ENCODE measurements around the gene NELFA.

Gene NELFA

DNA sequence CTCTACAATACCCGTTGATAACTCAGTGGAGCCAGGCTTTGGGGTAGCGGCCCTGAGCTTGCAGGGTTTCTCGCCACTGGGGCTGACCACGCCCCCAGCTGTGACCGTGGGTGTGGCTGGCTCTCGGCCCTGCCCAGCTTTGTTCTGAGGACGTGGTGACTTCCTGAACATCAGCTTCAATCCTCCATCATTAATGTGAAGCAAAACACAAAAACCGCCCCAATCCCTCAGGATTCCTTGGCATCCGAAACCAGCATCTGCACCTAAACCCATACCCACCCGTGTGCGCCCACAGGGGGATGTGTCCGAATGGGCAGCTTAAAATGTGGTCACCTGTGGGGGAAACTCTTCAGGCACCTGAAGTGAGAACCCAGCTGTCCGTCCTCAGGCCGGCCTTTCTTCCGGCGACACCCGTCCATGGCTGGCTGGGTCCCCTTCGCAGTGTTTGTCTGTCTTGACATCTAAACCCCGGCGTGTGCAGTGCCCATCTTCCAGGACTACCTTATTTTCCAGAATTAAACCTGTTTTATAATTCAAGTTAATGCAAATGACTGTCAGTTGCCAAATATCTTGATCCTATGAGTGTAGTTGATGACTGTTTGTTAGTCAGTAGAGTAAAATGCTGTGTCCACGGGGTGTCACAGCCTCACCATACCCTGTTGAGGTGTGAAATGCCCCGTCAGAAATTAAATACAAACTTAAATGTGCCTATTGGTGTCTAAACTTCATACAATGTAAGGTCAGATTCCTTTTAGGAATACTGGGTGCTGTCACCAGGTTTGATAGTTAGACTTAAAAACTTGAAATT lies 27.3 kb downstream of the NELFA start:
- no peak for FAIRE-seq

- FAIRE-seq, result no peak
Measured at GRCh38 chr4:1980561-1981041, 28.2 kb downstream of the NELFA start.

DNA sequence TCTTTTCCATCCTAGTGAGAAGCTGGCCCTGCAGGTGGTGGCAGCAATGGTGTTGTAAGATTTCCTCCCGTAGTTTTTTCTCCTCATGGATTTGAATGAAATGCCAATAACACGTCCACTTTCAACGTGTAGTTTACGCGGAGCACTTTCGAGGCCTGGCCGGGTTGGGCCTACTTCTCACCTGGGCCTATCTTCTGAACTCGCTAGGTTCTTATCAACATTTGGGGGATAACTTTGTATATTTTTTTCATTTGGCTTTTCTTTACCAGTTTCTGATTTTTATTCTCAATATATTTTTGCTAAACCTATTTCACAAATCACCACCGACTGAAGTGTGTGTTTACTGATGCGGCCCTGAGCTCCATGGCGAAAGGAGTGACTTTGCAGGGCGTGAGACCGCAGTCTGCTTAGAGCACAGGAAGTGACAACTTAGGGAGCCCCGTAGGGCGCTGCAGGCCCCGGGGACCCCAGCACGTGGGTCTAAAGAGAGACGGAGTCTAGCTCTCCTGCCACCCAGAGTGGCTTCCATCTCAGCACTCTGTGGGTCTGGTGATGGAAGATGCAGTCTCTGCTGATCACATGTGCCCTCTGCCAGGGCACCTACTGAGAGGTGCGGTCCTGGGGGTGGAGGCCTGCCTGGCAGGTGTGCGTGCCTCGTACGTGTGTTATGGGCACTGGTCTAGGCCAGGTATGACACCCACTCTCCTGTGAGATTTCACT lies 29.1 kb downstream of the NELFA start:
- FAIRE-seq, result no peak

DNA sequence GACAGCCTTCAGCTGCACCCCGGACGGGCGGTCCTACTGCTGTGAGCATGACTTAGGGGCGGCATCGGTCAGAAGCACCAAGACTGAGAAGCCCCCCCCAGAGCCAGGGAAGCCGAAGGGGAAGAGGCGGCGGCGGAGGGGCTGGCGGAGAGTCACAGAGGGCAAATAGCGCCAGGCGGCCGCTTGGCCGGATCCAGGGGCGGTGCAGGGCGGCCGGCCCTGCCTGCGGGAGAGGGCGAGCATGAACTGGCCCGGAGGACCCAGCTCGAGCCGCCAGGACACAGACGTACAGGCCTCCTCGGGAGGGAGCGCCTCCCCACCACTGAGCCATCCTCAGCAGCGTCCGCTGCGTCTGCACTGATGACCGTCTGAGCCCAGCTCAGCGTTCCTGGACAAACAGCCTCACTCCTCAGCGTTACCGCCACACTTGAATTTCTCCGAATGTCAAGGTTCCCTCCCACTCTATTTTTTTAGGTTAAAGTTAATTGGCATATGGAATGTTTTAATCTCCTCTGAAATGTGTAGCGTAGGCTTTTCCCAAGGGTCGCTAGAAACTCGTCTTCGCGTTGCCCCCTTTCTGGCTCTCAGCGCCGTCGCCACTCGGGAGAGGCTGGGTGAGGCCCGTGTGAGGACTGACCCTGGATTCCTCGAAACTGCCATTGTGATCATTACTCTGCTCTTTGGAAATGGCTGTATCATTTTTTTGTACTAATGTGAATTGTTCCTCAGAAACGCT lies 29.9 kb downstream of the NELFA start:
- no peak for FAIRE-seq

GRCh38 chr4:1978226-1978625 lies 30.5 kb downstream of the NELFA start:
- FAIRE-seq, result no peak

GRCh38 chr4:1976416-1977352 lies 32.1 kb downstream of the NELFA start:
- FAIRE-seq, result no peak

GRCh38 chr4:1975880-1976279 lies 32.9 kb downstream of the NELFA start:
- no peak for FAIRE-seq

DNA sequence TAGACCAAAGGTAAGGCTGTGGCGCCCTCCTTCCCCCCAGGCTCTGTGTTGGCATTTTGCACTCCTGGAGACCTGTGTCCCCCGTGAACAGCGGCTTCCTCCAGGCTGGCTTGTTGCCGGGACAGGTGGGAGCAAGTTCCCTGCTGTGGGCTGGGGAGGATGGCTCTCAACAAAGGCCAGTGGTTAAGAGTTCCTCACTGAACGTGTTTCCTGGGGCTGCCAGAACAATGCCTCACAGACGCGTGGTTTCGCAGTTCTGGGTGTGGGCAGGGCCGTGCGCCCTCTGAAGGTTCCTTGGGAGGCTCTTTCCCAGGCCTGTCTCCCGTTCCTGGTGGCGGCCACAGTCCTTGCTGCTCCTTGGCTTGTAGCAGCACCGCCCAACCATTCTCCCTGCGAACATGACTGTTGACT lies 33.4 kb downstream of the NELFA start:
- no peak for FAIRE-seq

DNA sequence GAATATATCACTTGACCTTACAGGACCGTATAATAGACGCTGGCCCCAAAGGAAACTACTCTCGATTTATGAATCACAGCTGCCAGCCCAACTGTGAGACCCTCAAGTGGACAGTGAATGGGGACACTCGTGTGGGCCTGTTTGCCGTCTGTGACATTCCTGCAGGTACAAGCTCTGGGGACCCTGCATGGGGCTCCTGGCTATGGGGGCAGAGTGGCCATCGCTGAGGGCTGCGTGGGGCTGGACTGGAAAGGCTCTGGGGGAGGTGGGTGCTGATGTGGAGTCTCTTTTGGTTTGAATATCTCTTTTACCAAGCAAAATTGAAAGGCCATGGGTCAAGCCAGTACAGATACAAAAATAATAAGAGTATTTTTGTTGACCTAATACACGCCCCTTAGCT lies 33.9 kb downstream of the NELFA start:
- no peak for FAIRE-seq

DNA sequence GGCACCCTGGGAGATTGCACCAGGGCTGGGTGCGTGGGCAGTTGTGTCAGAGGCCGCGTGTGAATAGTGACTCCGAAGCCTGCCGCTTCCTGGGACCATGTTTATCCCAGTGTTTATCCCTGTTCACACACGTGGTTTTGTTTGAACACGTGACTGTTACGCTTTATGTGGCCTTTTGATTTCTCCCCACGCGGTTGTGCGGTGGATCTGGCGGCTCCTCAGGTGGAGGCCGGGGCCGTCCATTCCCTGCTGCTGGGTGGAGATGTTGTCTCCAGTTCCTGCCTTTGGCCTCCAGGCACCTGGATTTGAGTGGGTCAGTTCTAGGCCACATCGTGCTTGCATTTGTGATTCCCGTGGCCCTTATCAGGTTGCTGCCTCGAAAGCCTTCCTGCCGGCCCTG lies 35.1 kb downstream of the NELFA start:
- no peak for FAIRE-seq

- FAIRE-seq, result no peak
Measured at GRCh38 chr4:1973218-1973617, 35.6 kb downstream of the NELFA start.

GRCh38 chr4:1972414-1972813 lies 36.4 kb downstream of the NELFA start:
- no peak for FAIRE-seq

- FAIRE-seq, result no peak
Measured at GRCh38 chr4:1971456-1972200, 37.1 kb downstream of the NELFA start.

DNA sequence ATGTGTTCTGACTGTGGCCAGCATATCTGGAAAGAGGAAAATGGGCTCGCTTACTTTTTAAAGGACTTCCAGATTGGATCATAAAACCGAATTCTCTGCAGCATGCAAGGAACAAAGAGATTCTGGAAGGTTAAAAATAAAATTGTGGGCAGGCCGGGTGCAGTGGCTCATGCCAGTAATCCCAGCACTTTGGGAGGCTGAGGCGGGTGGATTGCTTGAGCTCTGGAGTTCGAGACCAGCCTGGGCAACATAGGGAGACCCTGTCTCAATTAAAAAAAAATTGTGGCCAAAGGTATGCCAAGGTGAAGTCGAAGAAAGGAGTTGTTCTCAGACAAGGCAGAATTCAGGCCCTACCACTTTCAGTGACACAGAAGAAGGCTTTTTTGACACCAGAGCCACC lies 37.8 kb downstream of the NELFA start:
- FAIRE-seq, result no peak

GRCh38 chr4:1969928-1970723 lies 38.6 kb downstream of the NELFA start:
- FAIRE-seq, result no peak

- FAIRE-seq, result no peak
Measured at GRCh38 chr4:1968686-1969295, 40.0 kb downstream of the NELFA start.

- no peak for FAIRE-seq
Measured at GRCh38 chr4:1967512-1968149, 41.1 kb downstream of the NELFA start.

- FAIRE-seq, result no peak
Measured at GRCh38 chr4:1964971-1965370, 43.8 kb downstream of the NELFA start.

DNA sequence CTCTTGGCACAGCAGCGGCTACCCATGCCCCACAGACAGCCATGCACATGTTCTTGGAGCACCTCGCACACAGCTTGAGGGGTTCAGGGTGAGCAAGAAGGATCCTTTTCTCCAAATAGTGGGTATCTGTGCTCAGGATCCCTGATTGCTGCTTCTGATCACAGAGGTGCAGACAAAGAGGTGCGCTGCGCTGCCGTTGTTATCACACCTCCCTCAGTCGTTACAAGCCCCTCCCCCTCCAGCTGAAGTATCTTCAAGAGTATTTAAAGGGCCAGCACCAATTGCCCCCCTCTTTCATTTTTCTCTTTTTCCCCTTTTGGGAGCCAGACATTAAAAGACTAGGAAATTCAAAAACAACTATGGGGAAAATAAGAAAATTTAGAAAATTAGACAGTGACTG lies 44.3 kb downstream of the NELFA start:
- no peak for FAIRE-seq

- FAIRE-seq, result no peak
Measured at GRCh38 chr4:1962980-1963379, 45.8 kb downstream of the NELFA start.
